GM18520 (cell line): ENCODE results near the gene CTSK.
"Not testable (repeated sequence)": the region's sequence is repeated elsewhere in the genome, so short reads cannot be mapped to it uniquely, and the experiment has no call there.

ENCODE experiments used
- ATAC-seq: cut with Tn5 transposase; IDR thresholded peaks from one replicate; pipeline ENCODE4 v1.9.1; 2021; ENCODE audit not compliant: unreplicated experiment

CTSK gene

DNA sequence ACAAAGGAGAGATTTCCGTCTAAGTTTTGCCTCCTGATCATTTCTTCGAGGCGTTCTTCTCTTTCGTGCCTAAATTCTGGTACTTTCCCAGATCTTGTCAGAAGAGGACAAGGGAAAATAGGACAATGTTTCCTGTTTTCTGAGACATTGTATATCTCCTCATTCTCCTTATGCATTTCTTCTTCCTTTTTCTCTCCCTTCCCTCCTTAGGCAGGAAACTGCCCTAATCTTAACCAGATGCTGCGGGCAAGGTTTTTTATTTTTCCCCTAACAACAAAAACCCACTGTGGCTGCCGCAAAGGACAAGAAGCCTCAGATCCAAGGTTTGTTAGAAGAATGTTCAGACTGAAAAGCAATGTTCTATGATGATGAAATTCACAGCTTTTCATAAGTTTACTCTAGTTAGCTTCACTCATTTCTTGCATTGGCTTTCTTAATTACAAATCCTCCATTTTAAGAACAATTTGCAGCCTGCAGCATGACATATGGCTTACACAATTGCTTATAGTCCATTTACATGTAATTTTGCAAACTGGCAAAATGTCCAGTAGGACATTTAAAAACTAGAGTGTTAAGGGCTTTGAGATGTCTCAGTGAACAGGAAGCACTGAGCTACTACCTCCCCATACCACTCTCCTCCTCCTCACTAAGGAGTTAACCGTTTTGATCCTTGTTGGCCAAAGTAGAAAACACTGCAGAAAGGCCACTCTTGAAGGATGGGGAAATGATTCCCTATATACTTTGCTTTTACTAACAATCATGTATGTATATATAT, 624 bp downstream of the CTSK start:
- no peak for ATAC-seq

DNA sequence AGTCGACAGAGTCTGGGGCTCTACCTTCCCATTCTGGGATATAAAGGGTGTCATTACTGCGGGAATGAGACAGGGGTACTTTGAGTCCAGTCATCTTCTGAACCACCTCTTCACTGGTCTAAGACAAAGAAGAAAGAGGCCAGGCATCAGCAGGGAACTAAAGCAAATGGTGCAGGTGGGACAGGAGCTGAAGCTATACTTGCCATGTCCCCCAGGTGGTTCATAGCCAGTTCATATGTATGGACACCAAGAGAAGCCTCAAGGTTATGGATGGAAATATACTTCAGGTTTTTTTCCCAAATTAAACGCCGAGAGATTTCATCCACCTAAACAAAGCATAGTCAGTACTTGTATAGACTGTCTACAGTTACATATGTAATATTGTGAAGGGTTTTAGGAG, 2.2 kb downstream of the CTSK start:
- no peak for ATAC-seq

DNA sequence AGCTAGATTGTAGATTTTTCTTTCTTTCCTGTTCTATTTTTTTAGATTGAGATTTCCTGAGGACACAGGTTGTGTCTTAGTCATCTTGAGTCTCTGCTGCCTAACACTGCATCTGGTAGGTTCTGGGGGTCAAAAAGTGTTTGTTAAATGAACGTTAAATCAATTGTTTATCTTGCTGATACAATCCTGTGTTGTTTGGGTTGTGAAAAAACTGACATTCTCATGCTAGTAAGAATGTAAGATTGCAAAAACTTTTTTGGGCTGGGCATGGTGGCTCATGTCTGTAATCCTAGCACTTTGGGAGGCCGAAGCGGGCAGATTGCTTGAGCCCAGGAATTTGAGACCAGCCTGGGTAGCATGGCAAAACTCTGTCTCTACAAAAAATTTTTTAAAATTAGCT, 3.4 kb downstream of the CTSK start:
- ATAC-seq, result no peak

DNA sequence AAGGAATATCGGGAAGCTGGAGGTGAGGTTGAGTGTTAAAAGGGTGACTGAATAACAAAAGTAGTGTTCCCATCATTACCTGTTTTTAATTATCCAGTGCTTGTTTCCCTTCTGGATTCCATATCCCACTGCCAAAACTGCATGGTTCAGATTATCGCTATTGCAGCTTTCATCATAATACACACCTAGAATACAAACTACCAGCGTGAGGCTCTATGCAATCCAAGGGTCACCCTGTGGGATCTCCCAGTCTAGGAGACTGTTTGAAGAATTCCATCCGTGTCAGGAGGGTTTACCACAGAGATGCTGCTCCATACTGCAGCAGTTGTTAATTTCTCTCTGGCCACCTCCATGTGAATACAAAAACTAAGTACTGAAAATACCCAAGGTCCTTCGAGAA, 9.0 kb downstream of the CTSK start:
- no peak for ATAC-seq

DNA sequence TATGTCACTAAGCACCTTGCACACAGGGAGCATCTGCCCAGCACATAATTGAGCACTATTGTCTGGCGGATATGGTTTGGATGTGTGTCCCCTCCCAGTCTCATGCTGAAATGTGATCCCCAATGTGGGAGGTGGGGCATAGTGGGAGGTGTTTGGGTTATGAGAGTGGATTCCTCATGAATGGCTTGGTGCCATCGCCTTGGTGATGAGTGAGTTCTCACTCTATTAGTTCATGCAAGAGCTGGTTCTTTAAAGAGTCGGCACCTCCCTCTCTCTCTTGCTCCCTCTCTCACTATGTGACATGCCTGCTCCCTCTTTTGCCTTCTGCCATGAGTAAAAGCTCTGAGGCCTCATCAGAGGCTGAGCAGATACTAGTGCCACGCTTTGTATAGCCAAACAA, 9.5 kb downstream of the CTSK start:
- ATAC-seq, result no peak

DNA sequence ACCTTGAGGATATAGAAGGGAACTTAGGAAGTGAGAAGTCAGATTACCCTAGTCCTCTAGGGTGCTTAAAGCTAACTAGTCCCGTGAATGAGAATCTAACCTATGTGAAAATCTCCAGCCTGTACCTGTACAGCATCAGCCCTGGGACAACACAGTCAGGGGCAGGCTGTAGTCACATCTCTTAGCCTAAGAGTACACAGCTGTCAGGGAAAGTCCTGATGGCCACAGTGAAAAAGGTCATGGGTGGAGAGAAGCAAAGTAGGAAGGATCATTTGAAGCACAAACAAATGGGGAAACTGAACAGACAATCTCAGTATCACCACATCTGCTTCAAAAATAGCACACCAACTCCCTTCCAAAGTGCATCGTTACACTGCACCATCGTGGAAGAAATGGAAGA, 11.7 kb downstream of the CTSK start:
- no peak for ATAC-seq

DNA sequence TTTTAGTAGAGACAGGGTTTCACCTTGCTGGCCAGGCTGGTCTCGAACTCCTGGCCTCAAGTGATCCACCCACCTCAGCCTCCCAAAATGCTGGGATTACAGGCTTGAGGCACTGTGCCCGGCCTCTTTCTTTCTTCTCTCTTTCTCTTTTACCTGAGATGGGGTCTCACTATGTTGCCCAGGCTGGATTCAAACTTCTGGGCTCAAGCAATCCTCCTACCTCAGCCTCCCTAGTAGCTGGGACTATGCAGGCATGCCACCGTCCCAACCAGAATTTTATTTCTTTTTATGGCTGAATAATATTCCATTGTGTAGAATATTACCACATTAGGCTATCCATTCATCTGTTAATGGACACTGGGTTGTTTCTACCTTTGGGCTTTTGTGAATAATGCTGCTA, 14.3 kb downstream of the CTSK start:
- ATAC-seq, result not testable (repeated sequence)

DNA sequence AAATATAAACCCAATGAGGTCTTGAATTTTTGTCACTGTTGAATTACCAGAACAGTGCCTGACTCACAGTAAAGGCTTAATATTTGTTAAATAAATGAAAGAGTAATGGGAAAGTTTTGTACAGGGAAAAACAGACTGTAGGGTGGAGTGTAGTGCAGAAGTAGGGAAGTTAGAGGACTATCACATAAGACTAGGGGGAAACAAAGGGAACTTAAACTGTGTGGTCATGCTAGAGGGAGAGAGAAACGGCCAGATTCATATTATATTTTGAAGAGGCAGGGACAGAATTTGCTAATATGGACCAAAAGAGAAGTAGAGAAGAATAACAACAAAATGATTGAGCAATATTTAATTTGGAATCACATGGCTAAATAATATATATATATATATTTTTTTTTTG, 14.8 kb downstream of the CTSK start:
- no peak for ATAC-seq

DNA sequence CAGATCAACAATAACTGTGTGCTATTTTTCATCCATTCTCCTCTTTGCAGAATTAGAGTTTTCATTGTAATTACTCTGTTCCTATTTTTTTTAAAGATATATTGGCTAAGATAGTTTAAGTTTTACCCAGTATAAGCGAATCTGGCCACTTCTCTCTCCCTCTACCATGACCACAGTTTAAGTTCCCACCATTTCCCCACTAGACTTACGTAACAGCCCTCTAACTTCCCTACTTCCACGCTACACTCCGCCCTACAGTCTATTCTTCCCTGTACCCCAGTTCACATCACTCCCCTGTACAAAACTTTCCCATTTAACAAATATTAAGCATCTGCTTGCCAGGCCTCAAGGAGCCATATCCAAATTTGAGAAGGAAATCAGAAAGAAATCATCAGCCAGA, 16.5 kb downstream of the CTSK start:
- ATAC-seq, result no peak

DNA sequence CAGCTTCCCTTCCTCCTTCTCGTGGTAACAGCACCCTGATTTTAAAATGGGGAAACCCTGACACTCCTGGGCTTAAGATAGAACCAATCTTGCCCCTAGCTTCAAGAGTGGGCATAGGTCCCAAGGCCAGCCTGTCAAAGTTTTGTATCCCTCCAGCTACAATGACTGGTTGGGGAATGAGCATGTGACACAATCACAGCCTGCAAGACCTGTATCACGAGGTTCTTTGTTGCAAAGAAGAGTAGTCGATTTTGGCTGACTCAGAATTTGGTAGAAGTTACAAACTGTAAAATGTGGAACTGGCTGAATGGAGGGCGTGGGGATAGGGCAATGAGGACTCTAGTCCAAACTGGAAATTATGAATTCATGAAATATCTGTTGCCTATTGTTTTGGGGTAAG, 18.7 kb downstream of the CTSK start:
- ATAC-seq, result no peak

DNA sequence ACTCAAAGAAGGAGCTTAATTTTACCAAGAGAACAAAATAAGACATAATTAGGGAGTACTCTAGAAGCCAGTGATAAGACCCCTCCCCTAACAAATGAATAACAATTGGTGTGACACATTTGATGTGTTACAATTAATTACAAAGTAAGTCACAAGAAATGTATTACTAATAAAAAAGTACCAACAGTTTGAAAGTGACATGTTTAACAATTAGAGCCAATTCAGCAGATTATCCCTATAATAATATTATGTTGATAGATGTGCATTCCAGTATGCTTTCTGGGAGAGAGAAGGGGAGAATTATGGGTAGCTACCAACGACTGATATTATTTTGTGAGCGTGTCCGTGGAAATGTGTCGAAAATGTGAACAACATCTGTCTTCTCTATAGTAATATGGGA, 19.1 kb downstream of the CTSK start:
- ATAC-seq, result no peak

DNA sequence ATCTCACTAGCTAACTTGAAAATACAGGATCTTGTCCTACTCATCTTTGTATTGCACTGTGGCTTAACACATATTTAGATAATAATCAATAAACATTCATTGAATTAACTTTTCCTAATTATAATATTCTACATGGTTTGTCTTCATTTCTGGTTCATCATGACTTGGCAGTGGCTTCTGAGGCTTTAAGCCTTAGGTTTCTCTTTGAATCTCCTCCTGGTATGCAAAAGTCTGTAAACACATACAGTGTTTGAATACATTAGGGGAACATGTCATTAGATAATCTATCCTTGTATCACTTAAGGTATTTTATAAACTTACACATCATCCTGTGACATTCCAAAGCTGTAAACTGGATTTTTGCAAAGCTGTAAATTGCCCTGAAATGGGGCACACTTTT, 20.6 kb downstream of the CTSK start:
- no peak for ATAC-seq

DNA sequence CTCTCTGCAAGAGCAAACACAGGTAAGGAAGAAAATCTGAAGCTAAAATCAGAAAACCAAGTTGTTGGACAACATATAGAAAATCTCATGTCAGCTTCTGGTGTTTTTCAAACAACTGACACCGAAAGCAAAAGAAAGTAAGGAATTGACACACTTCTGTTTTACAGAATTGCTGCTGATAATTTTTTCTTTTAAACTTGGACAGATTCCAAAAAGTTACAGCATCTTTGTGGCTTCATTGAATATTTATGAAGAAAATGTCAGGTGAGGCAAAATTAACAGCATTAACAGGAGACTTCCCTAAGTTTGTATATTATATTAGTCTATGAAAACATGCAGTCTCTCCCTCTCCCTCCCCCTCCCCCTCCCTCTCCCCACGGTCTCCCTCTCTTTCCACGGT, 27.6 kb downstream of the CTSK start:
- no peak for ATAC-seq

DNA sequence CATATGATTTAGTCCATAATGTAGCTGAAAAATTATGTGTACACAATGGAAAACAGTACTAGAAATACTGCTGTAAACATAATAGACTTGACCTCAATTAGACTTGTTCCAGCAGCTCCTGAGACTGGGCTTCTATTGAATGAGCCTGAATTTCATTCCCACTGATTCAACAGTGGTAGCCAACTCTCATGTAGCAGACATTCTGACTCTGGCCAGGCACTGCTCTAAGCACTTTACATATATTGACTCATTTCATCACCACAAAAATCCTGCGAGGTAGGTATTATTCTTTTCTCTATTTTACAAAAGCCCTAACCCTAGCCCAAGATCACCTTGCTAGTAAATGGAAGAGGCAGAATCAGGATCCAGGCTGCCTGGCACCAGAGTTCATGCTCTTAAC, 29.7 kb downstream of the CTSK start:
- ATAC-seq, result no peak

DNA sequence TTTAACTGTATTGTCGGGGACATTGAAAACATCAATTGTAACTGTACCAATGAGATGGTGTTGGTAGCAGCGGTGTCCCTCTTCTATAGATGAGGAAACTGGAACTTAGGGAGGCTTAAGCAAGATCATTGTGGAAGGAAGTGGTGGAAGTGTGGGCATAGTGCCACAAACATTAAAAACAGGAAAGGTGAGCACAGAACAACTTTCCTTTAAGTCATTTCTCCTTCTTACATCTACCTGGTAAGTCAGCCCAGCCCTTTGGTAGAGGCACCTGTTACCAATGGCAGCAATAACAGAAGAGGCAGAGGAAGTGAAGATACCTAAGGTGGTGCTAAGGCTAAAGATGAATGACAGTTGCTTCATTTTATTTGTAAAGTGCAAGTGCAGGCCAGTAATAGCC, 30.5 kb downstream of the CTSK start:
- no peak for ATAC-seq

DNA sequence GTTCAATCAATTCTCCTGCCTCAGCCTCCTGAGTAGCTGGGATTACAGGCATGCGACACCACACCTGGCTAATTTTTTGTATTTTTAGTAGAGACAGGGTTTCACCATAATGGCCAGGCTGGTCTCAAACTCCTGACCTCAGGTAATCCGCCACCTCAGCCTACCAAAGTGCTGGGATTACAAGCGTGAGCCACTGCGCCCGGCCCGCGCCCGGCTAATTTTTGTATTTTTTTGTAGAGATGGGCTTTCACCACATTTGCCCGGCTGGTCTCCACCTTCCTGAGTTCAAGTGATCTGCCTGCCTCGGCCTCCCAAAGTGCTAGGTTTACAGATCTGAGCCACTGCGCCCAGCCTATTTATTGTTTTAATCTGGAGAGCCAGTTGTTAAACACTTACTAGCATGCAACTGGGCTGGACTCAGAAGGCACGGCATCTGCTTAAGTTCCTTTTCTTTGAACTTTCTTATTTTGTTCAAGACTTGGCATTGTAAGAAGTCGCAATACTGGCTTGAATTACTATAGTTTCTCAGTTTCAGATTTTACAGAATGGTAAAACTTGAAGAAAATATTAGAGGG, 32.0 kb downstream of the CTSK start:
- not testable (repeated sequence) for ATAC-seq

DNA sequence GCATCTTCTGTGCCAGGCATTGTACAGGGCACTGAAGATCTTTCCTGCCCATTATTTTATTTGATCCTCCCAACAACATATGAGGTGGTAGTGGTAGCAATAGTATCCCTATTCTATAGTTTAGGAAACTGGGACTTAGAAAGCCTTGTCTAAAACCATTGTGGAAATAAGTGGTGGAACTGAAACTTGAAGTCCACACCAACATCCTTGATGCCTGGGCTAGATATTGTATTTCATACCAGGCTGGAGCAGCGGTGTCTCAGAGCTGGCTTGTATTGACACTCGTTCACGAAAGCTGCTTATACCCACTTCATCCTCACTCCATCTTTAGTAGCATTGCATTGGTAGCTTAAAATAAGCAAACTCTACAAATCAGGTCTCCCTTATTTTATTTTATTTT, 32.8 kb downstream of the CTSK start:
- ATAC-seq, result no peak

DNA sequence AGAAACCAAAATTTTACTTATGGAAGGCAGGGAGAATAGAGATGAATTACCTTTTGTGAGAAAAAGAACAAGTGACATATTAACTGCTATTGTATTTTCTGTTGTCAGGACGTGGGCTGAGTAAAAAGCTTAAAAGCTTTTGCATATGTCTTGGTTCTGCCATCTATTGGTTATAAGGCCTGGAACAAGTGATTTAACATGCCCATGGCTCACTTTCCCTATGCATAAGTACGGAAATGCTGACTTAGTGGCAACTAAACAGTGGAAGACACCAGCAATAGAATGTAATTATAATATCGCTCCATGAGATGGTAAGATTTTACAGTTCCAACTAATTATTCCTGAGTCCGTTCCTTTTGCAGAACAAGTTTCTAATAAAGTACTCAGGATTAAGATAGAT, 35.7 kb downstream of the CTSK start:
- no peak for ATAC-seq

DNA sequence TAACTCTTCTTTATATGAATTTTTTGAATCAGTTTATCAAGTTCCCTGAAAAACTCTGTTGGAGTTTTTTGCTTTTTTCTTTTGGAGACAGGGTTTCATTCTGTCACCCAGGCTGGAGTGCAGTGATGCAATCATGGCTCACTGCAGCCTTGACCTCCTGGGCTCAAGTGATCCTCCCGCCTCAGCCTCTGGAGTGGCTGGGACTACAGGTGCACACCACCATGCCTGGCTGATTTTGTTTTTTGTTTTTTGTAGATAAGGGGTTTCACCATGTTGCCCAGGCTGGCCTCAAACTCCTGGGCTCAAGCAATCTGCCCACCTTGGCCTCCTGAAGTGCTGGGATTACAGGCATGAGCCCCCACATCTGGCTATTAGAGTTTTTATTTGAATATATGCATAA, 40.4 kb downstream of the CTSK start:
- ATAC-seq, result not testable (repeated sequence)

DNA sequence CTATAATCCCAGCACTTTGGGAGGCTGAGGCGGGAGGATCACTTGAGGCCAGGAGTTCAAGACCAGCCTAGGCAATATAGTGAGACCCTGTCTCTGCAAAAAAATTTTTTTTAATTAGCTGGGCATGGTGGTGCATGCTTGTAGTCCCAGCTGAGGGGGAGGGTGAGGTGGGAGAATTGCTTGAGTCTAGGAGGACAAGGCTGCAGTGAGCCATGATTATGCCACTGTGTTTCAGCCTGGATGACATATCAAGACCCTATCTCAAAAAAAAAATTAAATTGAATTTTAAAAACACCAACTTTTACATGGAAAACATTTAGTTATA, 42.1 kb downstream of the CTSK start:
- not testable (repeated sequence) for ATAC-seq

DNA sequence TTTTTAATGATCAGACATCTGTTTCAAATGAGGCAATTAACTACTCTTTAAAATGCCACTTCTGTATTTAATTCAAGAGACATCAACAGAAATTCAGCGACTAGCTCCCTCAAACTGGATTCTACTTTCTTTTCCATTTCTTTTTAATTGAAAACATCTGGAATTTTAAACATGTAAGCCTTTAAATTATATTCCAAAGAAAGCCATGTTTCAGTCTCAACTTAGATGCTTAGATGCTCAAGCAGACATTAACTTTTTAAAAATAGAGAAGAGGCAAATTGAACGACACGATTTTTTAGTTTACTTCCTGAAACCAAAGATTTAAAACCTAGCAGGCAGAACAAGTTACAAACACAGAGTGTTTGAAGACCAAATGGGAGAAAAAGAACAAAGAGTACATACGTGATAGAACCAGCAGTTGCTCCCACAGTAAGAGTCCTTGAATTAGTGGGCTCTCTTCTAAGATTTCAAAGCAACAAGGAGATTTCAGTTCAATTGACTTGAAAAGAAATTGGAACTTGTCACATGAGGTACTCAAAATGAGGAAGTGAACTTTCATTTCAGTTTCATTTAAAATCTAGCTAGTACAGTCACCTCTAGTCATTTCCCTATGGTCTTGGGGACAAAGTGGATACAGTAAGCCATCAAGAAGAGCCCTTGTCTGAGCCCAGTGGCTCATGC, 42.6 kb downstream of the CTSK start, which contains the start of gene CTSS:
TSS of gene CTSS (minus strand) at position 483 of the 681 bp plus-strand sequence. CDS start 1,015 bp downstream, outside the sequence.
- peak; percentile 70 for ATAC-seq

DNA sequence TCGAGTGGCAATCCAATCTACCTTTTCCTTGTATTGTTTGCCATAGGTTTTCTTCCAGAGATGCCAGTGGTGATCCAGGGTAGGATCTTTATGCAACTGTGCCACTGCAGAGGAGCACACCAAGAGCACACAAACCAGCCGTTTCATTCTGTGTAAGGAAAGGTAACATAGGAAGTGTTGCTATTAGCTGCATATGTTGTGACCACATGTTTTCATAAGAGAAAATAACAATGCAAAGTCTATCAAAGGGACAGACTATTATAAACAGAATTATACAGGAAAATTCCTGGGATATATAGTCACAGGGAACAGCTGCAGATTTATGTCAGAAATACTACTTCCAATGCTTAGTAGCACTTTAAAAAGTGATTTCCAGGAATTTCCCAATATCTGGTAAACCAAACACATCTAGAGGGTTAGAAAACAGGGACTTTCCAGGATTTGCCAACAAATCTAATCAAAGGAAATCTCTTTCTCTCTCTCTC, 43.4 kb downstream of the CTSK start:
- no peak for ATAC-seq
